ENCODE data around the gene GTSE1.

GTSE1 gene

GRCh38 chr22:46330426-46330825 lies 33.8 kb downstream of the GTSE1 start:
- no peak for DNase-seq

- no peak for DNase-seq
These were observed 34.8 kb downstream of the GTSE1 start for GRCh38 chr22:46331496-46331895.

GRCh38 chr22:46335201-46336118 lies 38.8 kb downstream of the GTSE1 start, which contains the start of gene TRMU:
Gene TRMU, plus strand, starts transcription at chr22:46335714. Its CDS starts 51 bp downstream, at chr22:46335765.
- peak; percentile 74 for DNase-seq

- no peak for DNase-seq
These were observed 39.7 kb downstream of the GTSE1 start for GRCh38 chr22:46336119-46337078.

- DNase-seq: no peak
These were observed 41.2 kb downstream of the GTSE1 start for GRCh38 chr22:46337870-46338269.

GRCh38 chr22:46338636-46339035 lies 42.0 kb downstream of the GTSE1 start:
- no peak for DNase-seq

- no peak for DNase-seq
These were observed 43.3 kb downstream of the GTSE1 start for GRCh38 chr22:46339956-46340355.

GRCh38 chr22:46340676-46341075 lies 44.0 kb downstream of the GTSE1 start:
- no peak for DNase-seq

- DNase-seq: no peak
These were observed 50.2 kb downstream of the GTSE1 start for GRCh38 chr22:46346680-46347405.

- no peak for DNase-seq
These were observed 51.0 kb downstream of the GTSE1 start for GRCh38 chr22:46347646-46348045.

- DNase-seq: no peak
These were observed 51.5 kb downstream of the GTSE1 start for GRCh38 chr22:46348099-46348695.

GRCh38 chr22:46349238-46349637 lies 52.6 kb downstream of the GTSE1 start:
- no peak for DNase-seq

- DNase-seq: no peak
These were observed 53.0 kb downstream of the GTSE1 start for GRCh38 chr22:46349681-46350080.

- no peak for DNase-seq
These were observed 53.5 kb downstream of the GTSE1 start for GRCh38 chr22:46350121-46350520.

- no peak for DNase-seq
These were observed 54.0 kb downstream of the GTSE1 start for GRCh38 chr22:46350646-46351045.

GRCh38 chr22:46351131-46351735 lies 54.6 kb downstream of the GTSE1 start:
- no peak for DNase-seq

- DNase-seq: no peak
These were observed 55.1 kb downstream of the GTSE1 start for GRCh38 chr22:46351767-46352166.

- no peak for DNase-seq
These were observed 55.6 kb downstream of the GTSE1 start for GRCh38 chr22:46352276-46352675.

- no peak for DNase-seq
These were observed 56.2 kb downstream of the GTSE1 start for GRCh38 chr22:46352691-46353386.

GRCh38 chr22:46353483-46354105 lies 56.9 kb downstream of the GTSE1 start:
- no peak for DNase-seq
